Measurements from ENCODE around the gene CDK18.
"Not testable (repeated sequence)": the region's sequence is repeated elsewhere in the genome, so short reads cannot be mapped to it uniquely, and the experiment has no call there.

The CDK18 gene

DNA sequence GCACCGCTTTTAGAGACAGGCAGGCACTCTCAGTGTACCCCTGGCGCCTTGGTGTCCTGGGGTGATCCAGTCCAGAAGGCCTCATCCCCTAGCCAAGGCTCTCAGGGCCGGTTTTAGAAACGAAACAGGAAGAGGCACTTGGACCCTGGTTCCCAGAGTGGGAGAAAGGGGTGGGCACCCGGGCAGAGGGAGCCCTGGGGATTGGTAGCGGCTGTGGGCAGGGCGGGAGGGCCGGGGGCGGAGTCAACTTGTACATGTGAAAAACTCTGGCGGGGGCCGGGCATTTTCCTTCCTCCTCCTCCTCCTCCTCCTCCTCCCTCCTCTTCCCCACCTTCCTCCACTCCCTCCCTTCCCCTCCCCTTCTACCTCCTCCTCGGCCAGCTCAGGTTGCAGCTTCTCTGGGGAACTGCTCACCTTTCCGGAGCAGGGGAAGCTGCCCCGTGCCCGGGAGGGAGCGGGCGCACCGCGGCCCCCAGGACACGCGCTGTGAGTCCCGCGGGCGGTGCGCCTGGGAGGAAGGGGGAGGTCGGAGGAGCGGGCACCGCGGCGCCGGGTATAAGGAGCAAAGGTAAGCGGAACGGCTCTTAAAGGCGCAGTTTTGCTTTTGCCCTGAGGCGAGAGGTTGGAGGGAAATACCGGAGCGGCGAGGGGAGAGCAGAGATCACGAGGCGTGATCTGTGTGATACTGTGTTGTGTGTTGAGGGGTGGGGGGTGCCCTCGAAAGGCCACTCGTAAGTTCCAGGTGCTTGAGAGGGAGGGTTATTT is at the start of gene CDK18:
TSS of gene CDK18 (plus strand) at position 359 of the 765 bp plus-strand sequence. CDS start 18,499 bp downstream, outside the sequence.
- ATAC-seq (peak; percentile 66), DNase-seq (peak; percentile 68)

DNA sequence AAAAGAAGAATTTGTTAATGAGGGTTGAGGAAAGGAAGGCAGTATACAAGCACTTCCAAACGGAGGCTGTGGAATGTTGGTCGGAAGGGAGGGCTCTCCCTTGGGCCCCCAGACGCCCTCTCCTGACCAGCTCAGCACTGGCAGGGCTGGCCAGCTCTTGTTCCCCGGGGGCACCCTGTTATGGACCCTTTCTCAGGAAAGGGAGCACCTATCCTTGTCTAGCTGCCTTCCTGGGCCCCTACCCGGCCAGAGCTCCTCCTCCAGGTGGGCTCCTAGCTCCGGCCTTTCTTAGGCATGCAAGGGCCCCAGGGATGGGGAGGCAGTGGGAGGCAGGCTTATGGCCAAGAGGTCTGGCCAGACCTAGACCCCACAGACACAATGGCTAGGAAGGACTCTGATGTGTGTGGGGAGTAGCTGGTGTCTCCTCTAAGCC is 49.5 kb upstream of the CDK18 start:
- DNase-seq (no peak), ATAC-seq (no peak)

DNA sequence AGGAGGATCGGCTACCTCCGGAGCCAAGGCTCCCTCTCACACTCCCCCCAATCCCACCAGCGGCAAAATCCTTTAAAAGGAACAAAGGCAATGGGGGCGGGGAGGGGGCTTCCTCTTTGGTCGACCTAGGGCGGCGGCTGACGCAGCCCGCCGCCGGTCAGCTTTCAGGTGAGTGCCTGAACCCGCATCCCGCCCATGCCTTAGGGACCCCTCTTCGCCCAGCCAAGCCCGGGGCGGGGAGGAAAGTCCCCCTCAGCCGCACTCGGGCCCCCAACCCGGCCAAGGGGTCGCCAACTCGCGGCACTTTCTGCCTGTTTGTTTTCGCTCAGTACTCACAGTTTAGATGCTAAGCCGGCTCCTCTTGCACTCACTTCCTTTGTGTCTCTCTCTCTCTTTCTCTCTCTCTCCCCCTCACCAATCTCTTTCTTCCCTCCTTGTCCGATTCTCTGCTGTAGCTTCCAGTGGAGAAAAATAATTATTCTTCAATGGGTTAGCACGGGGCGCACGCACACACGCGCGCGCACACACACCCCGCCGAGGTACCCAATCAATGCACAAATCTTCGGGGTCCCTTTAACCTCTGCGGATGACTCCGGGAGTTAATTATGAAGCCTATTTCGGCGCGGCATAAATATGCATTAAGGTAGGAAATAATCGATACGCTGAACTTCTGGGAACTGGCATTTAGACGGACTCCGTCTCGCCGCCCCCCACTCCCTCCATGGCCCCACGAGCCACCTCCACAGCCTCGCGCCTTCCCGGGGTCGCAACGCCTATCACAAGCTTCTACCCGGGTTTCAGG is 48.7 kb upstream of the CDK18 start, which contains the start of gene BLACAT1:
TSS of gene BLACAT1 (minus strand) at position 465 of the 802 bp plus-strand sequence.
- DNase-seq (no peak), ATAC-seq (no peak)

- no peak for ATAC-seq
- no peak for DNase-seq
Measured at GRCh38 chr1:205456383-205456867, 48.0 kb upstream of the CDK18 start.

DNA sequence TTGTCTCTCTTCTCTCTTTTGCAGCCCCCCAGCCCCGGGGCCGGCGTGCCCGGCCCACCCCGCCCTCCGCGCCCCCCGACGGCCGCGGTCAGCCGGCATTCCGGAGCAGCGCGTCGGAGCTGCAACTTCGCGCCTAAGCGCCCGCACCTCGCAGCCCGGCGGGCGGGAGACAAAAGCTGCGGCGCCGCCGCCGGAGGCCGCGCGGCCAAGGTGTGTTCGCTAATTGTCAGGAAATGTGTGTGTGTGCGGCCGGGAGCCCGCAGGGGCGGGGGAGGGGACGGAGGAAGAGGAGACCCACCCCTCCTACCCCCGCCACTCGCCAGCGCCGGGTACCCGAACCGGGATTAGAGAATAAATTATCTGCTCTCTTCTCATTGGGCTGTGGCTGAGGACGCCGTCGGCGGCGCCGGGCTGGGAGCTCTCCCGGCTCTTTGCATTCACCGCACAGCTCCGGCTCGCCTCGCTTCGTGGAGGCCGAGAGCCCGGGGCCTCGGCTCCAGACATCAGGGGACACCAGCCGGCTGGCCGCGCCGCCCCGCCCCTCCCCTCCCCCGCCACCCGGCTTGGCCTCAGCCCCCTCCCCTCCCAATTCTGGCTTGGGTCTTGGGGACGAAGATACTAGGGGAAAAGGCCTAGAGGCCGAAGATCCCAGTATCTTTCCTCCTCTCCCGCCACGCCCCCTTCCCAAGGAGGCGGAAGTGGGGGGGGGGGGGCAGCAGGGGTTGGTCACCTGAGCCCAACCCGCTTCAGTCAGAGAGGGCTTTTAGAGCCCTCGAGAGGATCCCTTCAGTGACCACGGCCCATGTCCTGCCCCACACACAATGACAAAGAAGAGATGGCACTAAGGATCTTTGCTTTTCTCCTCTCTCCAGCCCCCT is 47.4 kb upstream of the CDK18 start:
- peak; percentile 29 for ATAC-seq
- no peak for DNase-seq

- ATAC-seq (no peak), DNase-seq (peak; percentile 40)
Measured at GRCh38 chr1:205458777-205459566, 45.5 kb upstream of the CDK18 start.

DNA sequence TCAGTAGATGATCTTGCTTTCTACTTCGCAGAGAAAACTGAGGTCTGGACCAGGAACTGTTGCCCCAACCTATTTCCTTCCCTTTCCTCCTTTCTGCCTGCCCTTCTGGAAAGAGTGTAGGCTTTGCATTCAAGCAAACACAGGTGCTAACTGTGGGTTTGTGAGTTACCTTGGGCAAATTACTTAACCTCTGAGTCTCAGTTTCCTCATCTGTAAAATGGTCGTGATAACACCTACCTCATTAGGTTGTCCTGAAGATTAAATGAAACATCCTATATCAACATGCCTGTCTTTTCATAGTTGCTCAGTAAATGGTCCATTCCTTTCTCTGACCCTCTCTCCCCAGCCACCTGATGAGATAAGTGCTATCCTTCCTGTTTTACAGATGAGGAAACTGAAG is 39.1 kb upstream of the CDK18 start:
- ATAC-seq, result no peak
- DNase-seq, result no peak

- ATAC-seq (no peak), DNase-seq (no peak)
Measured at GRCh38 chr1:205466595-205467220, 37.8 kb upstream of the CDK18 start.

GRCh38 chr1:205470131-205470530 is 34.3 kb upstream of the CDK18 start:
- DNase-seq (no peak), ATAC-seq (no peak)

GRCh38 chr1:205472737-205473441 is 31.6 kb upstream of the CDK18 start:
- DNase-seq (no peak), ATAC-seq (no peak)

GRCh38 chr1:205473475-205473874 is 31.0 kb upstream of the CDK18 start:
- ATAC-seq, result no peak
- DNase-seq, result no peak

- no peak for ATAC-seq
- DNase-seq, result no peak
Measured at GRCh38 chr1:205473966-205474365, 30.5 kb upstream of the CDK18 start.

DNA sequence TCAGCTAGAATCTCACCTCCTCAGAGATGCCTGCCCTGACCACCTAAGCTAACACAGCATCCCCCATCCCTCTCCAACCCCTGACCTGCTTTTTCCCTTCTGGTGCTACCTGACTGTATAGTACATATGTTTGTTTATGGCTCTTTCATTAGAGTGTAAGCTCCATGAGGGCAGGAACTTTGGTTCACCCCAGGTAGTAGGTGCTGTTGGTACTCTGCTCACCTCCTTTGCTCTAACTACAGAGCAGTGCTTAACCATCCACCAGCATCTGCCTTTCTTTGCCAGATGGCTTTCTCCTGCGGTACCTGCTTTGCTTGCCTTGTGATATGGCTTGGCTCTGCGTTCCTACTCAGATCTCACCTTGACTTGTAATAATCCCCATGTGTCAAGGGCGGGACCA is 29.9 kb upstream of the CDK18 start:
- no peak for DNase-seq
- ATAC-seq, result no peak

- DNase-seq, result no peak
- no peak for ATAC-seq
Measured at GRCh38 chr1:205475855-205476254, 28.6 kb upstream of the CDK18 start.

- ATAC-seq, result no peak
- DNase-seq, result no peak
Measured at GRCh38 chr1:205476648-205477047, 27.8 kb upstream of the CDK18 start.

- DNase-seq, result no peak
- no peak for ATAC-seq
Measured at GRCh38 chr1:205477121-205477758, 27.2 kb upstream of the CDK18 start.

DNA sequence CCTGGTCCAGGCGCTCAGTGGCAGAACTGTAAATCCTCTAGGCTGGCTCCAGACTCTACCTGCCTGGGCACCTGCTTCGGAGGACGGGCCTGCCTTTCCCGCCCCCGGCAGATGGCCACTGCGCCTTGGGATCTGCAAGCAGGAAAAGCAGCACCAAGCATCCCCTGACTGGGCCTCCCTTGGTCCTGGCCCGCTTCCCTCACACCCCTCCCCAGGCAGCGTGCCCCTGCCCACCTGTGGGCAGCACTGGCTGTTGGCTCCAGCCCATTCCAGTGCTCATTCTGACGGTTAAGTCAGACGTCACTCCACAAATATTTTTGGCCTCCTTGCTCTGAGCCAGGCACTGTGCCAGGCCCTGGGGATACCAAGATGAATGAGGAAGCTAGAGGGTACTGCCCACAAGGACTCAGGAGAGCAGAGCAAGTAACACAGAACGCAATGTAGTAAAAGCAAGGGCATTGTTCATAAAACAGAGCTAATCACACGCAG is 26.7 kb upstream of the CDK18 start:
- ATAC-seq (no peak), DNase-seq (no peak)

GRCh38 chr1:205478985-205479384 is 25.5 kb upstream of the CDK18 start:
- DNase-seq, ATAC-seq: not testable (repeated sequence)

GRCh38 chr1:205480349-205480985 is 24.0 kb upstream of the CDK18 start:
- DNase-seq (peak; percentile 75), ATAC-seq (peak; percentile 86)

Measured in stimulated activated naive CD8-positive, alpha-beta T cell treated with anti-CD3 and anti-CD28 coated beads, Interleukin-15, Interleukin-2, amounts not matched to agents 100 U/mL and 50 U/mL, for 24 hours (primary cell).